HCT116 (cell line): ENCODE data around the gene CENPB. TPM values are rescaled to one million over a fixed set of nuclear protein-coding genes. Genes with fewer than 3 reads are reported as not detected.

ENCODE experiments used
- ATAC-seq: fragments of 200-7000 bp; cut with Tn5 transposase; 2 replicates; pipeline ENCODE4 v1.9.1; 2020; ENCODE audit warnings: mild to moderate bottlenecking, moderate library complexity
- BruUV-seq: library from RNA; stranded (reverse); fragments of 400-500 nt; replicated peaks from 2 replicates; lab custom pipeline; 2021; lab: Mats Ljungman, UMichigan
- CTCF ChIA-PET: fragments of 300-600 bp; sonication (Branson Sonifier 250); formaldehyde crosslinking; loops from one replicate; lab custom pipeline; 2021; ENCODE audit warnings: antibody characterized with exemption; lab: Charles Lee
- POLR2A ChIA-PET: fragments of 300-600, 350-600 bp; sonication (Branson Sonifier 250); formaldehyde crosslinking; loops from one replicate; lab custom pipeline; 2021; ENCODE audit warnings: antibody characterized with exemption; lab: Charles Lee
- RAD21 ChIA-PET, 2 experiments: fragments of 300-600 bp; sonication (Branson Sonifier 250); formaldehyde crosslinking; loops; one replicate each; lab custom pipeline; 2023; ENCODE audit warnings: low total read pairs in 2 of 2; ENCODE audit not compliant: uncharacterized antibody in 2 of 2, unreplicated experiment in 2 of 2, low non-redundant PET in 1 of 2; lab: Charles Lee
- DNase-seq: peaks from one replicate; pipeline ENCODE4 v3.0.0-alpha.2; 2010; ENCODE audit warnings: low read depth, low spot score
- H2AFZ ChIP-seq: fragments of 200-600 bp; shearing (Covaris generic), sonication (generic); 2 replicates; pipeline ENCODE4 v1.6.1; 2017; ENCODE audit warnings: low read depth, mixed run types, mixed read lengths, antibody characterized with exemption, low read length; ENCODE audit not compliant: poor library complexity, severe bottlenecking
- H3K27ac ChIP-seq: 2 replicates; pipeline ENCODE4 v1.5.1; 2012; ENCODE audit warnings: low read depth, low read length
- H3K27me3 ChIP-seq: fragments of 200-600 bp; sonication (generic); 2 replicates; pipeline ENCODE4 v1.6.1; 2016; ENCODE audit warnings: mixed run types, low read length, mixed read lengths; ENCODE audit not compliant: insufficient read depth
- H3K36me3 ChIP-seq, 2 experiments: fragments of 200-500 bp in 1 of 2; fragments of 200-600 bp in 1 of 2; sonication (Bioruptor generic) in 1 of 2; sonication (generic) in 1 of 2; 2 replicates each; pipeline versions ENCODE4 v1.5.1 to v1.6.1; 2014 to 2016; ENCODE audit warnings: low read length in 2 of 2, inconsistent platforms in 1 of 2, mixed read lengths in 1 of 2, mixed run types in 1 of 2; ENCODE audit not compliant: insufficient read depth in 2 of 2, control insufficient read depth in 1 of 2
- H3K4me1 ChIP-seq, 2 experiments: fragments of 200-600 bp in 1 of 2; sonication (generic) in 1 of 2; 2 replicates each; pipeline versions ENCODE4 v1.5.1 to v1.6.1; 2012 to 2017; ENCODE audit warnings: low read length in 2 of 2, inconsistent platforms in 1 of 2, mild to moderate bottlenecking in 1 of 2, mixed read lengths in 1 of 2, mixed run types in 1 of 2, moderate library complexity in 1 of 2; ENCODE audit not compliant: insufficient read depth in 2 of 2, control insufficient read depth in 1 of 2
- H3K4me2 ChIP-seq: fragments of 200-600 bp; sonication (generic); 2 replicates; pipeline ENCODE4 v1.6.1; 2017; ENCODE audit warnings: mixed run types, low read length, mixed read lengths
- H3K4me3 ChIP-seq, 2 experiments: fragments of 200-600 bp in 1 of 2; sonication (generic) in 1 of 2; replicated peaks in 1 of 2; 2 replicates each; pipeline ENCODE4 v1.5.1; 2011 to 2016; ENCODE audit warnings: low read length in 2 of 2, control low read depth in 1 of 2, low read depth in 1 of 2, mild to moderate bottlenecking in 1 of 2, mixed read lengths in 1 of 2, mixed run types in 1 of 2
- H3K79me2 ChIP-seq: fragments of 200-600 bp; sonication (generic); 2 replicates; pipeline ENCODE4 v1.6.1; 2017; ENCODE audit warnings: mild to moderate bottlenecking, mixed run types, low read length, moderate library complexity, mixed read lengths; ENCODE audit not compliant: insufficient read depth
- H3K9ac ChIP-seq: fragments of 200-600 bp; sonication (generic); 2 replicates; pipeline ENCODE4 v1.6.1; 2016; ENCODE audit warnings: low read length, mixed read lengths
- H3K9me2 ChIP-seq: fragments of 200-600 bp; sonication (generic), shearing (Covaris generic); 2 replicates; pipeline ENCODE4 v1.6.1; 2017; ENCODE audit warnings: mixed run types, mild to moderate bottlenecking, moderate library complexity; ENCODE audit not compliant: insufficient read depth
- H3K9me3 ChIP-seq, 2 experiments: fragments of 200-500 bp in 1 of 2; fragments of 200-600 bp in 1 of 2; sonication (Bioruptor generic) in 1 of 2; sonication (generic) in 1 of 2; 2 replicates each; pipeline ENCODE4 v1.6.1; 2014 to 2017; ENCODE audit warnings: low read length in 2 of 2, mixed read lengths in 2 of 2, inconsistent platforms in 1 of 2, low read depth in 1 of 2, mild to moderate bottlenecking in 1 of 2, mixed run types in 1 of 2, moderate library complexity in 1 of 2; ENCODE audit not compliant: control insufficient read depth in 1 of 2, insufficient read depth in 1 of 2
- H4K20me1 ChIP-seq: fragments of 200-600 bp; sonication (generic), shearing (Covaris generic); 2 replicates; pipeline ENCODE4 v1.6.1; 2017; ENCODE audit warnings: mixed run types, mild to moderate bottlenecking, moderate library complexity; ENCODE audit not compliant: insufficient read depth
- ATF3 ChIP-seq: IDR thresholded peaks from 2 replicates; pipeline ENCODE4 v1.6.1; 2012
- CBX3 ChIP-seq: IDR thresholded peaks from 2 replicates; pipeline ENCODE4 v1.6.1; 2012; ENCODE audit warnings: low read depth
- CEBPB ChIP-seq: IDR thresholded peaks from 2 replicates; pipeline ENCODE4 v1.6.1; 2012; ENCODE audit warnings: low read depth
- EGR1 ChIP-seq: IDR thresholded peaks from 2 replicates; pipeline ENCODE4 v1.6.1; 2012; ENCODE audit warnings: low read depth
- ELF1 ChIP-seq: IDR thresholded peaks from 2 replicates; pipeline ENCODE4 v1.6.1; 2012; ENCODE audit warnings: low read depth, borderline replicate concordance
- EZH2 ChIP-seq: fragments of 200-600 bp; sonication (generic); IDR thresholded peaks from 2 replicates; pipeline ENCODE4 v1.6.1; 2017; ENCODE audit warnings: antibody characterized with exemption, mixed run types
- FOSL1 ChIP-seq: IDR thresholded peaks from 2 replicates; pipeline ENCODE4 v1.6.1; 2012; ENCODE audit warnings: low read depth
- JUND ChIP-seq: IDR thresholded peaks from 2 replicates; pipeline ENCODE4 v1.6.1; 2012
- MAX ChIP-seq: IDR thresholded peaks from 2 replicates; pipeline ENCODE4 v1.6.1; 2012
- POLR2A ChIP-seq: IDR thresholded peaks from 2 replicates; pipeline ENCODE4 v1.7.0; 2011; ENCODE audit warnings: borderline replicate concordance; ENCODE audit not compliant: insufficient read depth, insufficient read length; ENCODE audit errors: extremely low read depth
- RAD21 ChIP-seq: IDR thresholded peaks from 2 replicates; pipeline ENCODE4 v1.6.1; 2012; ENCODE audit warnings: low read depth, mild to moderate bottlenecking
- REST ChIP-seq: IDR thresholded peaks from 2 replicates; pipeline ENCODE4 v1.6.1; 2012; ENCODE audit warnings: low read depth
- SIN3A ChIP-seq: IDR thresholded peaks from 2 replicates; pipeline ENCODE4 v1.6.1; 2012; ENCODE audit warnings: low read depth
- SP1 ChIP-seq: IDR thresholded peaks from 2 replicates; pipeline ENCODE4 v1.6.1; 2012; ENCODE audit warnings: low read depth
- SRF ChIP-seq: IDR thresholded peaks from 2 replicates; pipeline ENCODE4 v1.6.1; 2012; ENCODE audit warnings: low read depth
- TCF7L2 ChIP-seq: IDR thresholded peaks from 2 replicates; pipeline ENCODE4 v1.7.0; 2011; ENCODE audit warnings: borderline replicate concordance, inconsistent platforms; ENCODE audit not compliant: insufficient read depth, insufficient read length; ENCODE audit errors: extremely low read depth
- YY1 ChIP-seq: IDR thresholded peaks from 2 replicates; pipeline ENCODE4 v1.6.1; 2011; ENCODE audit warnings: low read length, low read depth, moderate library complexity, mild to moderate bottlenecking; ENCODE audit not compliant: insufficient replicate concordance; ENCODE audit errors: extremely low read depth
- ZBTB33 ChIP-seq: IDR thresholded peaks from 2 replicates; pipeline ENCODE4 v1.6.1; 2011; ENCODE audit warnings: mild to moderate bottlenecking, low read length, moderate library complexity; ENCODE audit not compliant: insufficient replicate concordance; ENCODE audit errors: extremely low read depth
- ZFX ChIP-seq: fragments of 450-650 bp; IDR thresholded peaks from 2 replicates; pipeline ENCODE4 v1.6.1; 2017
- ZNF274 ChIP-seq: fragments of 200-500 bp; sonication (Bioruptor generic); IDR thresholded peaks from 2 replicates; pipeline ENCODE4 v1.6.1; 2014; ENCODE audit warnings: mild to moderate bottlenecking, low read depth, low read length, inconsistent platforms
- intact Hi-C: fragments of 100-400 bp; cut with micrococcal nuclease; formaldehyde crosslinking; loops from 2 replicates; pipeline ENCODE4 v1.10.0; 2022
- total RNA-seq: library from RNA; stranded (reverse); gene quantifications from one replicate; pipeline ENCODE4 v1.2.1, GENCODE V29; 2021; ENCODE audit not compliant: unreplicated experiment

The CENPB gene
- total RNA-seq, 1 experiment from 2014 or later, result 67.2 TPM

- POLR2A ChIA-PET, result interaction anchor here (0.6 to 1.6 kb wide), 7 partner anchors 13 to 111 kb away, joined by 3 to 7 read pairs (median 3); partner anchors contain the start of genes ADISSP and AP5S1
- CTCF ChIA-PET, result interaction anchor here (0.7 to 1.6 kb wide), 18 partner anchors 10 to 311 kb away, joined by 3 to 27 read pairs (median 4); partner anchors contain the start of genes ADISSP, AP5S1 and CDC25B
- intact Hi-C loops, result loop anchor here (1.0 to 2.0 kb wide), 2 partner anchors 65 to 105 kb away; no protein-coding TSS in a partner anchor
- BruUV-seq, result no TSS peak
- ATAC-seq (peak; percentile 90), DNase-seq (peak; percentile 92)
- Histone ChIP-seq H3K36me3 (peaks cover 0 to 8% of the 10 kb centered on the region in 2 experiments; a peak in 1 of 4 replicates), H3K9ac (peak within 1 kb of the TSS; percentile 43), H3K9me3 (no peaks in the 10 kb centered on the region), H3K4me1 (peaks cover 7 to 27% of the 10 kb centered on the region in 2 experiments; a peak in 3 of 4 replicates), H3K4me3 (peak within 1 kb of the TSS; percentile 55 to 64), H2AFZ (peak within 1 kb of the TSS; percentile 29), H3K79me2 (peaks cover 27% of the 10 kb centered on the region), H3K27ac (peak within 1 kb of the TSS; percentile 3; the same call in 1 of the 2 replicates), H4K20me1 (no peaks in the 10 kb centered on the region), H3K9me2 (no peaks in the 10 kb centered on the region), H3K4me2 (peak within 1 kb of the TSS; percentile 93), H3K27me3 (no peaks in the 10 kb centered on the region)
- RAD21 ChIA-PET, result interaction anchor here in 1 of 2 experiments (0.8 to 1.4 kb wide), 3 partner anchors 14 to 73 kb away, joined by 4 read pairs; partner anchors contain the start of gene ADISSP
- TF ChIP-seq FOSL1 (no peak), MAX (peak; percentile 62; the same call in 1 of the 2 replicates), JUND (no peak), EZH2 (no peak), YY1 (peak; percentile 99), ELF1 (no peak), SRF (no peak), ZFX (no peak), EGR1 (peak; percentile 35; the same call in 1 of the 2 replicates), TCF7L2 (peak; percentile 29), ZBTB33 (no peak), RAD21 (peak; percentile 66), CBX3 (no peak), ZNF274 (no peak), ATF3 (no peak), REST (no peak), SP1 (no peak), CEBPB (no peak), SIN3A (peak; percentile 89; the same call in 1 of the 2 replicates), POLR2A (no peak)
Measured at GRCh38 chr20:3781153-3781910, 5.2 kb downstream of the CENPB start, which contains the start of gene SPEF1. Gene SPEF1, minus strand, starts transcription at chr20:3781448. Its CDS starts 161 bp downstream, at chr20:3781287.
